Measurements from ENCODE around the gene WDSUB1. TPM values are rescaled to one million over a fixed set of nuclear protein-coding genes. Genes with fewer than 3 reads are reported as not detected.
A peak's percentile ranks its signal among the peaks of the same experiment; 100 is the strongest.

The WDSUB1 gene
- total RNA-seq, 5 donors from 2014 or later (not counting 1 experiment from before 2014, with no cell fraction given): 4.4 to 7.7 (median 5.5) TPM

GRCh38 chr2:159218389-159218788 lies 68.1 kb downstream of the WDSUB1 start:
- no peaks in the 10 kb centered on the region for H3K9me3 Mint-ChIP-seq

DNA sequence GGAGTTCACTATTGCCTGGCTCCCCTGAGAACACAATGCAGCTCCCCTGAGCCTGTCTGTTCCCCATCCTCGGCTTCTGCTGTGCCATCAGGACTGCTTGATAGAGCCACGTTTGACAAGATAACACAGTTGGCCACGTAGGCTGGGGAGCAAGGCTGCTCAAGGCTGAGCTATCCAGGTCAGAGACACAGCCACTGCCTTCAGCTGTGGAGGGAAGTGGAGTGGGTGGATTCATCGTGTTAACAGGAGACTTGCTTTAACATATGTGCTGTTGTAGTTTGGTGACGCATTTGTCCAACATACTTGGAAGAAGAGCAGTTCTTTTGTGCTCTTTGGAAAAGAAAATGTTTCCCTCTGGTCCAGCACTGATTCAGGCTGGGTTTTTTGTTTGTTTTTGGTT lies 68.8 kb downstream of the WDSUB1 start:
- Mint-ChIP-seq H3K4me3 (no peak overlapping the region), H3K36me3 (no peaks in the 10 kb centered on the region), H3K27ac (no peak overlapping the region), H3K27me3 (no peaks in the 10 kb centered on the region), H3K4me1 (no peaks in the 10 kb centered on the region), H3K9me3 (no peaks in the 10 kb centered on the region)
- Histone ChIP-seq H3K36me3 (ENCODE audit: control insufficient read depth in 2 of 2, extremely low read depth in 1 of 2, insufficient read depth in 1 of 2, low read length in 1 of 2) (no peaks in the 10 kb centered on the region), H3K27me3 (replicated peaks in 1 of 2; ENCODE audit: control insufficient read depth in 2 of 2, extremely low read depth in 1 of 2, insufficient read depth in 2 of 2, low read length in 1 of 2) (no peaks in the 10 kb centered on the region), H3K4me1 (ENCODE audit: control insufficient read depth in 1 of 2, extremely low read depth in 1 of 2, insufficient read depth in 2 of 2, low read length in 2 of 2) (no peaks in the 10 kb centered on the region), H3K9me3 (no peaks in the 10 kb centered on the region), H3K4me3 (ENCODE audit: control insufficient read depth in 1 of 2, extremely low read depth in 1 of 2, low read length in 1 of 2) (no peak overlapping the region), H3K27ac (ENCODE audit: low read length) (no peak overlapping the region)
- ATAC-seq (replicated peaks in 1 of 4): no peak
- DNase-seq: no peak
- ChIA-PET CTCF (no interaction called here), POLR2A (no interaction called here)
- 79% methylated on average over 5 of the region's 5 CpGs for WGBS (ENCODE audit: insufficient coverage)

More at GRCh38 chr2:159218389-159218788, 68.1 kb downstream of the WDSUB1 start:
- Histone ChIP-seq H3K27me3 (replicated peaks in 1 of 2; ENCODE audit: control insufficient read depth in 2 of 2, extremely low read depth in 1 of 2, insufficient read depth in 2 of 2, low read length in 1 of 2) (no peaks in the 10 kb centered on the region), H3K27ac (ENCODE audit: low read length) (no peak overlapping the region), H3K36me3 (ENCODE audit: control insufficient read depth in 2 of 2, extremely low read depth in 1 of 2, insufficient read depth in 1 of 2, low read length in 1 of 2) (no peaks in the 10 kb centered on the region), H3K4me3 (ENCODE audit: control insufficient read depth in 1 of 2, extremely low read depth in 1 of 2, low read length in 1 of 2) (no peak overlapping the region), H3K4me1 (ENCODE audit: control insufficient read depth in 1 of 2, extremely low read depth in 1 of 2, insufficient read depth in 2 of 2, low read length in 2 of 2) (no peaks in the 10 kb centered on the region), H3K9me3 (no peaks in the 10 kb centered on the region)
- no peaks in the 10 kb centered on the region for H3K27me3 Mint-ChIP-seq
- H3K4me1 Mint-ChIP-seq: peaks cover 0 to 2% (median 1%) of the 10 kb centered on the region in 3 donors
- no peak overlapping the region for H3K27ac Mint-ChIP-seq
- DNase-seq (no peak), ATAC-seq (replicated peaks in 1 of 4) (no peak)
- POLR2A ChIA-PET: no interaction called here
- no peaks in the 10 kb centered on the region for H3K36me3 Mint-ChIP-seq
- WGBS (ENCODE audit: insufficient coverage): 89% methylated on average over 4 of the region's 6 CpGs
- no peak overlapping the region for H3K4me3 Mint-ChIP-seq
- CTCF ChIA-PET: no interaction called here

DNA sequence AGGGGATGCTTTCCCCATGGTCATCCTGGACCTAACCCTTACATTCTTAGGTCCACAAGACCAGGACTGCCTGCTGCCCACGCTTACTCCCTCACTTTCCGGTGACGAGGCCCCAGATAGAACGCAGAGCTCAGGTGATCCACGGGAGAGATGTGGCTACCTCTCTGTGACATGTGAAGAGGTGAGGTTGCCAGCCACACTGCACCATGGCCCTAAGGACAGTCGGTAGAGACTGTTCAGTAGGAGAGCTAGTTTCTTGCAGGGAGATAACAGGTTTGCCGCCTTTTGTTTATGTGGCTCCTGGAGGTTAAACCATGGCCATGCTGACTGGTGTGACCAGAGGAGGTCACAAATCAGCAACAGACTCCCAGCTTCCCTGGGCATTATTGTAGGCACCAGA lies 71.4 kb downstream of the WDSUB1 start:
- Mint-ChIP-seq H3K27me3 (no peaks in the 10 kb centered on the region), H3K4me1 (peaks cover 13 to 23% (median 15%) of the 10 kb centered on the region in 3 donors), H3K27ac (no peak overlapping the region), H3K36me3 (no peaks in the 10 kb centered on the region), H3K4me3 (no peak overlapping the region), H3K9me3 (no peaks in the 10 kb centered on the region)
- no peaks in the 10 kb centered on the region for H3K9me3 ChIP-seq
- H3K27me3 ChIP-seq (replicated peaks in 1 of 2; ENCODE audit: control insufficient read depth in 2 of 2, extremely low read depth in 1 of 2, insufficient read depth in 2 of 2, low read length in 1 of 2): no peaks in the 10 kb centered on the region
- peaks cover 3 to 6% of the 10 kb centered on the region in 2 experiments for H3K4me1 ChIP-seq (ENCODE audit: control insufficient read depth in 1 of 2, extremely low read depth in 1 of 2, insufficient read depth in 2 of 2, low read length in 2 of 2)
- WGBS (ENCODE audit: insufficient coverage): 93% methylated on average over 4 of the region's 7 CpGs
- CTCF ChIA-PET: no interaction called here
- POLR2A ChIA-PET: no interaction called here
- no peak overlapping the region for H3K4me3 ChIP-seq (ENCODE audit: control insufficient read depth in 1 of 2, extremely low read depth in 1 of 2, low read length in 1 of 2)
- H3K27ac ChIP-seq (ENCODE audit: low read length): no peak overlapping the region
- DNase-seq (no peak), ATAC-seq (replicated peaks in 1 of 4) (no peak)
- H3K36me3 ChIP-seq (ENCODE audit: control insufficient read depth in 2 of 2, extremely low read depth in 1 of 2, insufficient read depth in 1 of 2, low read length in 1 of 2): no peaks in the 10 kb centered on the region

DNA sequence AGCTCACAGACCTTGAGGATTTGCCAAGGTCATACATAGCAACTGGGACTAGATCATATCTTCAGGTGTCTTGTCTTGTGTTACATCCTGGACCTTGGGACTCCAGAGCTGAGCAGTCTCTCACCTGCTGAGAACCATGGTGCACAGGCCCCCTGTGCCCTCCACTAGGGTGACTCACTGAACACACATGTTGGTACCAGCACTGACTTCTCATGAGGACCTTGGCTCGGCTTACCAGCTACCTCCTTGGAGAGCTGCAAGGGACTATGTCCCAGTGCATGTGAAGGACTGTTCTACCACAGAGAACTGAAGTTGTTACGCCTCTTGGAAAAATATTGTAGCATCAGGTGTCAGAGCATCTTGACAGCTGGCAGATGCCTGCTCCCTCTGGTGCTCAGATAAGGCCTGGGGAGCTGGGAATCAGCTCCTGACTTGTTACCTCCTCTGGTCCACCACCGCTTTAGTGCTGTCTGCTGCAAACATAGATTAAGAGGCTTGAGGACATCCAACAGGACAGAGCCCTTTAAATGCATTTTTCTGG lies 72.1 kb downstream of the WDSUB1 start:
- CTCF ChIA-PET: interaction anchor here in 1 of 2 donors (0.5 kb wide), 1 partner anchor 38 kb away, joined by 3 read pairs; no protein-coding TSS in a partner anchor
- H3K27me3 Mint-ChIP-seq: no peaks in the 10 kb centered on the region

DNA sequence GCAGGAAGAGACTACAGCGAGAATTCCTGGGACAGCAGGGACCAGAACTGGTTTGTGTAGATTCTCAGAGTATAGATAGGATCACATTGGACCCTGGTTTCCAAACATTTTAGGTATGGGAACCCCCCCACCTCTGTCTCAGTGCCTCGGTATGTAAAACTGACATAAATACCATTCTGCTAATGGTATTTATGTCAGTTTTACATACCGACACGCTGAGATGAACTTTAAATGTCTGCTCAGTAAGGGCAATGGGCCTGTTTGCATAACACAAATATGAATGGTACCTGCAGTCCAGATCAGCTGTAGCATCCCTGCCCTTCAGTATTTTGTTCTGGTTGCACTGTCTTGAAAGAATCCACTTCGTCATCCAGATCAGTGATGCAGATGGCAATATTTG lies 73.2 kb downstream of the WDSUB1 start:
- no peaks in the 10 kb centered on the region for H3K36me3 Mint-ChIP-seq
- H3K4me1 Mint-ChIP-seq: peaks cover 29 to 38% (median 33%) of the 10 kb centered on the region in 3 donors
- ATAC-seq (replicated peaks in 1 of 4) (no peak), DNase-seq (no peak)
- no peaks in the 10 kb centered on the region for H3K9me3 ChIP-seq
- H3K36me3 ChIP-seq (ENCODE audit: control insufficient read depth in 2 of 2, extremely low read depth in 1 of 2, insufficient read depth in 1 of 2, low read length in 1 of 2): no peaks in the 10 kb centered on the region
- no peaks in the 10 kb centered on the region for H3K27me3 ChIP-seq (replicated peaks in 1 of 2; ENCODE audit: control insufficient read depth in 2 of 2, extremely low read depth in 1 of 2, insufficient read depth in 2 of 2, low read length in 1 of 2)
- no peak overlapping the region for H3K4me3 ChIP-seq (ENCODE audit: control insufficient read depth in 1 of 2, extremely low read depth in 1 of 2, low read length in 1 of 2)
- ChIA-PET POLR2A (no interaction called here), CTCF (no interaction called here)
- no peaks in the 10 kb centered on the region for H3K27me3 Mint-ChIP-seq
- no peak overlapping the region for H3K27ac ChIP-seq (ENCODE audit: low read length)
- H3K4me3 Mint-ChIP-seq: no peak overlapping the region
- peaks cover 9 to 24% of the 10 kb centered on the region in 2 experiments for H3K4me1 ChIP-seq (ENCODE audit: control insufficient read depth in 1 of 2, extremely low read depth in 1 of 2, insufficient read depth in 2 of 2, low read length in 2 of 2)
- no peak overlapping the region for H3K27ac Mint-ChIP-seq
- WGBS (ENCODE audit: insufficient coverage): 91% methylated on average over 4 of the region's 5 CpGs
- no peaks in the 10 kb centered on the region for H3K9me3 Mint-ChIP-seq

More for the DNA sequence above, 72.1 kb downstream of the WDSUB1 start:
- no peak for ATAC-seq (replicated peaks in 1 of 4)
- Histone ChIP-seq H3K36me3 (ENCODE audit: control insufficient read depth in 2 of 2, extremely low read depth in 1 of 2, insufficient read depth in 1 of 2, low read length in 1 of 2) (no peaks in the 10 kb centered on the region), H3K4me1 (ENCODE audit: control insufficient read depth in 1 of 2, extremely low read depth in 1 of 2, insufficient read depth in 2 of 2, low read length in 2 of 2) (peaks cover 9 to 13% of the 10 kb centered on the region in 2 experiments), H3K27ac (ENCODE audit: low read length) (no peak overlapping the region), H3K4me3 (ENCODE audit: control insufficient read depth in 1 of 2, extremely low read depth in 1 of 2, low read length in 1 of 2) (no peak overlapping the region), H3K27me3 (replicated peaks in 1 of 2; ENCODE audit: control insufficient read depth in 2 of 2, extremely low read depth in 1 of 2, insufficient read depth in 2 of 2, low read length in 1 of 2) (no peaks in the 10 kb centered on the region), H3K9me3 (no peaks in the 10 kb centered on the region)
- no peak overlapping the region for H3K4me3 Mint-ChIP-seq
- no peaks in the 10 kb centered on the region for H3K36me3 Mint-ChIP-seq
- no peaks in the 10 kb centered on the region for H3K9me3 Mint-ChIP-seq
- POLR2A ChIA-PET: no interaction called here
- H3K4me1 Mint-ChIP-seq: peaks cover 20 to 30% (median 22%) of the 10 kb centered on the region in 3 donors
- no peak overlapping the region for H3K27ac Mint-ChIP-seq
- WGBS (ENCODE audit: insufficient coverage): 100% methylated on average over 3 of the region's 3 CpGs
- DNase-seq: no peak

- CTCF ChIA-PET: no interaction called here
- 91% methylated on average over 11 of the region's 14 CpGs for WGBS (ENCODE audit: insufficient coverage)
- Histone ChIP-seq H3K36me3 (ENCODE audit: control insufficient read depth in 2 of 2, extremely low read depth in 1 of 2, insufficient read depth in 1 of 2, low read length in 1 of 2) (no peaks in the 10 kb centered on the region), H3K27me3 (replicated peaks in 1 of 2; ENCODE audit: control insufficient read depth in 2 of 2, extremely low read depth in 1 of 2, insufficient read depth in 2 of 2, low read length in 1 of 2) (no peaks in the 10 kb centered on the region), H3K27ac (ENCODE audit: low read length) (no peak overlapping the region), H3K9me3 (no peaks in the 10 kb centered on the region), H3K4me1 (ENCODE audit: control insufficient read depth in 1 of 2, extremely low read depth in 1 of 2, insufficient read depth in 2 of 2, low read length in 2 of 2) (peaks cover 9 to 24% of the 10 kb centered on the region in 2 experiments), H3K4me3 (ENCODE audit: control insufficient read depth in 1 of 2, extremely low read depth in 1 of 2, low read length in 1 of 2) (no peak overlapping the region)
- no peaks in the 10 kb centered on the region for H3K36me3 Mint-ChIP-seq
- ATAC-seq (replicated peaks in 1 of 4): no peak
- no peaks in the 10 kb centered on the region for H3K27me3 Mint-ChIP-seq
- H3K4me1 Mint-ChIP-seq: peaks cover 32 to 41% (median 41%) of the 10 kb centered on the region in 3 donors
- no peak for DNase-seq
- H3K4me3 Mint-ChIP-seq: peak overlapping the region in 1 of 3 donors; percentile 14
- POLR2A ChIA-PET: no interaction called here
- no peaks in the 10 kb centered on the region for H3K9me3 Mint-ChIP-seq
- no peak overlapping the region for H3K27ac Mint-ChIP-seq
Observed at GRCh38 chr2:159211447-159212396, 74.8 kb downstream of the WDSUB1 start.
